ENCODE measurements around the gene IRF2BPL. TPM values are rescaled to one million over a fixed set of nuclear protein-coding genes. Genes with fewer than 3 reads are reported as not detected.

IRF2BPL gene
- total RNA-seq, 2 donors from 2014 or later = 113 to 141 TPM

DNA sequence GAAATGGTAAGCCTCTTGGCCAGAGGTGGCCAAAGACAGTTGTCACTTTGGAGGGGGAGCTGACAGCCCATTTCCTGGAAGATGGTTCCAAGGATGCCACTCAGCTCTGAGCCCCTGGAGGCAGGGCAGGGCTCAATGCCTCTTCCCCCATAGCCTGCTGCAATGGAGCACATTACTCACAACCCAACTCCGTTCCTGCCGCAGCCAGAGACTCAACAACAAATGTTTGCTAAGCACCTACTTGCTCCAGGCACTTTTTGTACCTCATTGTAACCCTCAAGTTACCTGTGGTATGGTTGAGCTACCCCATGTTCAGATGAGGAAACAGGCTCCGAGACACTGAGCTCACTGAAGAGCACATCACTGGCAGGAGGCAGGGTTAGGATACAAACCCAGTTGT lies 19.5 kb downstream of the IRF2BPL start:
- whole genome bisulfite sequencing = 66% methylated on average over 3 of the region's 3 CpGs
- no peaks in the 10 kb centered on the region for H3K9me3 ChIP-seq
- TF ChIP-seq CTCF (IDR thresholded peaks at IDR 0.05) (no peak), POLR2A (IDR thresholded peaks at IDR 0.05) (no peak), POLR2AphosphoS5 (IDR thresholded peaks at IDR 0.05) (no peak)
- H3K4me3 ChIP-seq = no peak overlapping the region
- H3K4me1 ChIP-seq (replicated peaks) = peaks cover 28% of the 10 kb centered on the region
- intact Hi-C loops (cut with DNase I) = no loop called here
- no peak for DNase-seq (ENCODE audit: low spot score)
- H3K36me3 ChIP-seq = no peaks in the 10 kb centered on the region
- H3K27me3 ChIP-seq (replicated peaks; ENCODE audit: insufficient read depth) = no peaks in the 10 kb centered on the region
- peak overlapping the region; percentile 87 to 92 for H3K27ac ChIP-seq

DNA sequence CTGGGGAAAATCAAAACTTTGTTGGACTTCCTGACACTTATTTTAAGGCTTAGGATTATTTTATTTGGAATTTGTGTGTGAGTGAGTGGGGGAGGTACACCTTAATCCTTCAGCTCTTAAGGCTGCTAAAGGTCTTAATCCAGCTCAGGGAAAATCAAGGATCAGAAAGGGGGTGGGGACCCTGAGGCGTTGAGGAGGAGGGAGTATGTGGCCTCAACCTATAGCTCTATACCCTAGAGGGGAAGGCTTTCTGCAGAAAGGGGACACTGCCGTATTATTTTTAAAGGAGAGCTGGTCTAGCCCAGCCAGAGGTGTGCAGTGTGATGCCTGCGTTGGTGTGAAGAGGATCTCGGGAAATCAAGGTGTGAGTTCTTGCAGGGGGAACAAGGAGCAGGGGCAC lies 20.0 kb downstream of the IRF2BPL start:
- intact Hi-C loops (cut with DNase I) = no loop called here
- WGBS = 59% methylated on average over 4 of the region's 4 CpGs
- Histone ChIP-seq H3K27me3 (replicated peaks; ENCODE audit: insufficient read depth) (no peaks in the 10 kb centered on the region), H3K4me1 (replicated peaks) (peaks cover 27% of the 10 kb centered on the region), H3K9me3 (no peaks in the 10 kb centered on the region), H3K4me3 (no peak overlapping the region), H3K27ac (peak overlapping the region; percentile 87 to 92), H3K36me3 (no peaks in the 10 kb centered on the region)
- DNase-seq (ENCODE audit: low spot score) = no peak
- no peak for TF ChIP-seq CTCF (IDR thresholded peaks at IDR 0.05)
- no peak for TF ChIP-seq POLR2AphosphoS5 (IDR thresholded peaks at IDR 0.05)
- no peak for TF ChIP-seq POLR2A (IDR thresholded peaks at IDR 0.05)

DNA sequence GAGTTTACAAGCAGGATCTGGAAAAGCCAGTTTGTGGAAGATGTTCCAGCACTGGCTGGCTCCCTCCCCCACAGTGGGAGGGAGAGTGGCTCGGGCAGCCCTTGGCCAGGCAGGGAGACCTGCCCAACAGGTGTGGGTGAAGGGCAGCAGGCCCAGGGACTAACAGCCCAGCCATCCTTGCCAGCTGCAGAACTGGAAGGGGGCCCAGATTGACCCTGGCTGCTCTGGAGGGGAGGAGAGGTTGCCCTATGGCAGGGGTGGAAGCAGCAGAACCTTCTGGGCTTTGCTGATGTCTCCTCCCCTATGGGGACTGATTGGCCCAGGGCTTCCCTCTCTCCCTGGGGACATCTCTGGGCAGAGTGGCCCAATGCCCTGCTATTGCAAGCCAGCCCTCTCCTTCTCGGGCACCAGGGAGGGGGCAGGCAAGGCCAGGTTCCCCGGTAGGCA lies 20.5 kb downstream of the IRF2BPL start:
- H3K9me3 ChIP-seq = no peaks in the 10 kb centered on the region
- H3K36me3 ChIP-seq = no peaks in the 10 kb centered on the region
- peak; percentile 94 for DNase-seq (ENCODE audit: low spot score)
- no peaks in the 10 kb centered on the region for H3K27me3 ChIP-seq (replicated peaks; ENCODE audit: insufficient read depth)
- peak overlapping the region in 1 of 2 donors; percentile 3 for H3K4me3 ChIP-seq
- peak overlapping the region; percentile 87 to 92 for H3K27ac ChIP-seq
- TF ChIP-seq CTCF (IDR thresholded peaks at IDR 0.05) (peak in 1 of 4 experiments; percentile 14), POLR2AphosphoS5 (IDR thresholded peaks at IDR 0.05) (peak; percentile 92), POLR2A (IDR thresholded peaks at IDR 0.05) (no peak)
- intact Hi-C loops (cut with DNase I) = no loop called here
- peaks cover 27% of the 10 kb centered on the region for H3K4me1 ChIP-seq (replicated peaks)
- 27% methylated on average over 3 of the region's 3 CpGs for WGBS

DNA sequence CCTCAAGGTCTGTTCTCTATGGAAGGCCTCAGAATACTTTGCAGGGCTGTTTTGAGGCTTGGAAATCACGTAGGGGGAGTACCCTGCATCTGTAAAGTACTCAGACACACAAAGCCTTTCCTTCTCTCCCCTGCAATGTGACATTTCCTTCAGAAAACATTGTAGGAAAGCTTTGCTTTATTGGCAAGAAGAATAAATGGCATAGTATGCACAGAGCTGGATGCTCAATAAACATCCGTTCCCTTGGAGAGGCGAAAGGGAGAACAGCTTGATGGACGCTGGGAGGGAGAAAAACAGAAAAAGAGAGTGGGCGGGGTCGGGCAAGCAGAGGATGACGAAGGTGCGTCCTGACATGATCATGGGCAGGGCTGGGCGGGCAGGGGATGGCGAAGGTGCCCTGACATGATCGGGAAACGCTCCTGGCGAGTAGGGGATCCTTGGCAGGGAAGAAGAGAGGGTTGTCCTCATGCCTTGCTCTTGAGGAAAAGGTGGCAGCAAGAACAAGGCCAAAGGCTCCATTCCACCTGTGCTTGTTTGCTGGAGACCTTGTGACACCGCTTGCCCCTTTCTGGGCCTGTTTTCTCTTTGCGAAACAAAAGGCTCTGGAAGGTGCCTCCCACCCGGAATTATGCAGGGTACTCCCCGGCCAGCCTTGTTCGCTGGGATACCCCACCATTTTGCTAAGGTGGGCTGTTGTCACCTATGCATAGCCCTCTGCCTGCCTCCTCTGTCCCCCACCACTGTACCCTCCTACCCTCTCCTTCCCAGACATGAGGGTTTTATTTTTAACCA lies 21.1 kb downstream of the IRF2BPL start:
- peak; percentile 95 for DNase-seq (ENCODE audit: low spot score)

More for the DNA sequence above, 21.1 kb downstream of the IRF2BPL start:
- peak overlapping the region; percentile 87 to 92 for H3K27ac ChIP-seq
- intact Hi-C loops (cut with DNase I) = no loop called here
- peaks cover 27% of the 10 kb centered on the region for H3K4me1 ChIP-seq (replicated peaks)
- no peaks in the 10 kb centered on the region for H3K27me3 ChIP-seq (replicated peaks; ENCODE audit: insufficient read depth)
- peak; percentile 83 for TF ChIP-seq POLR2AphosphoS5 (IDR thresholded peaks at IDR 0.05)
- peak; percentile 15 for TF ChIP-seq POLR2A (IDR thresholded peaks at IDR 0.05)
- TF ChIP-seq CTCF (IDR thresholded peaks at IDR 0.05) = no peak
- no peaks in the 10 kb centered on the region for H3K9me3 ChIP-seq
- 38% methylated on average over 18 of the region's 18 CpGs for WGBS
- peak overlapping the region in 1 of 2 donors; percentile 3 for H3K4me3 ChIP-seq
- H3K36me3 ChIP-seq = no peaks in the 10 kb centered on the region

Data from prostate gland (tissue), 2 donors.